Kidney capillary endothelial cell (primary cell): Measurements from ENCODE around the gene GPAM.
A peak's percentile ranks its signal among the peaks of the same experiment; 100 is the strongest.
"Not testable (repeated sequence)": the region's sequence is repeated elsewhere in the genome, so short reads cannot be mapped to it uniquely, and the experiment has no call there.

Experiments
- DNase-seq: peaks from one replicate; pipeline ENCODE4 v3.0.0-alpha.2; 2018; ENCODE audit warnings: low spot score

Gene GPAM

GRCh38 chr10:112183329-112184051 lies at the start of gene GPAM:
GPAM (minus strand) TSS chr10:112183765; CDS start chr10:112181784, 1,981 bp downstream.
- DNase-seq: peak; percentile 90

- DNase-seq: no peak
Observed at GRCh38 chr10:112232670-112233069, 49.1 kb upstream of the GPAM start.

- no peak for DNase-seq
Observed at GRCh38 chr10:112231602-112232400, 48.2 kb upstream of the GPAM start.

- DNase-seq: no peak
Observed at GRCh38 chr10:112230325-112230988, 46.9 kb upstream of the GPAM start.

GRCh38 chr10:112229901-112230300 lies 46.3 kb upstream of the GPAM start:
- no peak for DNase-seq

- no peak for DNase-seq
Observed at GRCh38 chr10:112229096-112229495, 45.5 kb upstream of the GPAM start.

GRCh38 chr10:112228366-112229088 lies 45.0 kb upstream of the GPAM start:
- DNase-seq: not testable (repeated sequence)

- no peak for DNase-seq
Observed at GRCh38 chr10:112227331-112227987, 43.9 kb upstream of the GPAM start.

GRCh38 chr10:112226439-112227248 lies 43.1 kb upstream of the GPAM start:
- no peak for DNase-seq

- DNase-seq: no peak
Observed at GRCh38 chr10:112225771-112226438, 42.3 kb upstream of the GPAM start.

- no peak for DNase-seq
Observed at GRCh38 chr10:112224933-112225529, 41.5 kb upstream of the GPAM start.

- no peak for DNase-seq
Observed at GRCh38 chr10:112223725-112224124, 40.2 kb upstream of the GPAM start.

GRCh38 chr10:112222799-112223198 lies 39.2 kb upstream of the GPAM start:
- no peak for DNase-seq

- no peak for DNase-seq
Observed at GRCh38 chr10:112221545-112221944, 38.0 kb upstream of the GPAM start.

- DNase-seq: no peak
Observed at GRCh38 chr10:112218960-112219359, 35.4 kb upstream of the GPAM start.

GRCh38 chr10:112218036-112218390 lies 34.4 kb upstream of the GPAM start:
- DNase-seq: no peak

- no peak for DNase-seq
Observed at GRCh38 chr10:112217386-112218035, 33.9 kb upstream of the GPAM start.

- no peak for DNase-seq
Observed at GRCh38 chr10:112216966-112217365, 33.4 kb upstream of the GPAM start.

- DNase-seq: no peak
Observed at GRCh38 chr10:112216151-112216550, 32.6 kb upstream of the GPAM start.
